ENCODE results near the gene CHDH.

GRCh38 chr3:53821631-53822121 lies 24.5 kb downstream of the CHDH start:
- TF ChIP-seq CTCF (IDR thresholded peaks at IDR 0.05), result no peak
- no peak for TF ChIP-seq POLR2A (IDR thresholded peaks at IDR 0.05)

Data from heart left ventricle (tissue), 13 donors.